ENCODE data around the gene ADAR. TPM values are rescaled to one million over a fixed set of nuclear protein-coding genes. Genes with fewer than 3 reads are reported as not detected.

Gene ADAR
- total and polyA plus RNA-seq, 2 of the 8 experiments (the other 6 are each of a cell fraction or from before 2014, with no cell fraction given) = 125 to 242 TPM

DNA sequence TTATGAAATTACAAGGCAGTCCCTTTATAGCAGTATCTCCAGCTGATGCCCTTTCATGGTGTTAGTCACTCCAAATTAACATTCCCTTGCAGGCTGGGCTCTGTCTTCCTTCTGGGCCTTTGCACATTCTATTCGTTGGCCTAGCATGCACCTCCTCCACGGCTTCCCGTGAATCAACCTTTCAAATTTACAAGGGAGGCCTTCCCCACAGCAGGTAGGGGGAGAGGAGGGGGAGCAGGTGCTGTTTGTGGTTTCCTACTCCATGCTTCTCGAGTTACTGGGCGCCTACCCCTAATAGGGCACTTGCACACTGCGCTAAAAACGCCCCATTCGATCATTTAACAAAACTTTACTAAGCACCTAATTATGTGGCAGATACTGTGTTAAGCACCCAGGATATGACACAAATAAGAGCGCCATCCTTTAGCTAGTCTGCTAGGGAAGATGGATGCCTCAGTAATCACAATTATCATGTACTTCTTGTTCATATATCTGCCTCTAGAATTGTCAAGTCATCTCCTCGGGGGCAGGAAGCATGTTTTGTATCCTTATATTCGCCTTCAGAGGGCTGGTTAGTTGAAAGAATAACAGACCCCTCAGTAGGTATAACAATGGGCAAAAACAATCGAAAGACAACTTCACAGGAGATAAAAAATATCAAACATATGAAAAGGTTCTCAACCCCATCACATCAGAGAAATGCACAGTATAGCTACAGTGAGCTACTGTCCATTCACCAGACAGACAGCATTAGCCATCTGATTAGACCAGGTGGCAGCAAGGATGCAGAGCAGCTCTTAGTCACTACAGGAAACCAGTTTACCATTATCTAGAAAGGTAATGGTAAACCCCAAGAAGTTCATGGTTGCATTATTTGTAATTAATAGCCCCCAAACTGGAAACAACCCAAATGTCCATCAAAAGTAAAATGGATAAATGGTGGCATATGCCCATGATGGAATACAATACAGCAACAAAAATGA, 1.7 kb upstream of the ADAR start (continued):
- TF ChIP-seq TAF1 (IDR thresholded peaks at IDR 0.05; ENCODE audit: low read depth, low read length) (0 out of 2 replicates have a peak, but pooled peaks have one; percentile 58), CREB1 (IDR thresholded peaks at IDR 0.05) (no peak), BACH1 (IDR thresholded peaks at IDR 0.05; ENCODE audit: low read length) (0 out of 2 replicates have a peak, but pooled peaks have one; percentile 22), EP300 (IDR thresholded peaks at IDR 0.05; ENCODE audit: borderline replicate concordance in 1 of 2, low read depth in 2 of 2, low read length in 2 of 2) (no peak), FOSL1 (IDR thresholded peaks at IDR 0.05; ENCODE audit: insufficient read depth, low read depth, low read length) (no peak), PHF8 (conservative IDR thresholded peaks at IDR 0.05; ENCODE audit: low read depth, low read length) (no peak), EGR1 (IDR thresholded peaks at IDR 0.05; ENCODE audit: borderline replicate concordance, low read depth, low read length) (no peak), POU5F1 (IDR thresholded peaks at IDR 0.05; ENCODE audit: low read depth, low read length) (no peak), MAFK (IDR thresholded peaks at IDR 0.05; ENCODE audit: low read depth, low read length) (no peak), SP1 (IDR thresholded peaks at IDR 0.05; ENCODE audit: low read depth, low read length) (peak; percentile 43; the same call in 1 of the 2 replicates), HDAC2 (IDR thresholded peaks at IDR 0.05; ENCODE audit: borderline replicate concordance in 1 of 2, low read depth in 2 of 2, low read length in 2 of 2) (peak; percentile 39 to 94; a peak in 3 of 4 replicates), RBBP5 (IDR thresholded peaks at IDR 0.05; ENCODE audit: borderline replicate concordance, low read depth, low read length) (no peak), JUND (IDR thresholded peaks at IDR 0.05; ENCODE audit: low read length) (peak; percentile 39; the same call in 1 of the 2 replicates), SRF (IDR thresholded peaks at IDR 0.05; ENCODE audit: low read depth, low read length) (0 out of 2 replicates have a peak, but pooled peaks have one; percentile 23), TCF12 (IDR thresholded peaks at IDR 0.05; ENCODE audit: low read depth, low read length) (no peak), KDM4A (IDR thresholded peaks at IDR 0.05; ENCODE audit: low read depth, low read length, severe bottlenecking) (no peak), SAP30 (IDR thresholded peaks at IDR 0.05; ENCODE audit: insufficient read depth, insufficient replicate concordance, low read length) (no peak), SIN3A (conservative IDR thresholded peaks at IDR 0.05 in 1 of 2, IDR thresholded peaks at IDR 0.05 in 1 of 2; ENCODE audit: low read depth in 1 of 2, low read length in 2 of 2) (peak; percentile 23 to 63; a peak in 1 of 4 replicates), NRF1 (IDR thresholded peaks at IDR 0.05; ENCODE audit: low read depth, low read length) (no peak)
- TF ChIP-seq, protein P1, sequence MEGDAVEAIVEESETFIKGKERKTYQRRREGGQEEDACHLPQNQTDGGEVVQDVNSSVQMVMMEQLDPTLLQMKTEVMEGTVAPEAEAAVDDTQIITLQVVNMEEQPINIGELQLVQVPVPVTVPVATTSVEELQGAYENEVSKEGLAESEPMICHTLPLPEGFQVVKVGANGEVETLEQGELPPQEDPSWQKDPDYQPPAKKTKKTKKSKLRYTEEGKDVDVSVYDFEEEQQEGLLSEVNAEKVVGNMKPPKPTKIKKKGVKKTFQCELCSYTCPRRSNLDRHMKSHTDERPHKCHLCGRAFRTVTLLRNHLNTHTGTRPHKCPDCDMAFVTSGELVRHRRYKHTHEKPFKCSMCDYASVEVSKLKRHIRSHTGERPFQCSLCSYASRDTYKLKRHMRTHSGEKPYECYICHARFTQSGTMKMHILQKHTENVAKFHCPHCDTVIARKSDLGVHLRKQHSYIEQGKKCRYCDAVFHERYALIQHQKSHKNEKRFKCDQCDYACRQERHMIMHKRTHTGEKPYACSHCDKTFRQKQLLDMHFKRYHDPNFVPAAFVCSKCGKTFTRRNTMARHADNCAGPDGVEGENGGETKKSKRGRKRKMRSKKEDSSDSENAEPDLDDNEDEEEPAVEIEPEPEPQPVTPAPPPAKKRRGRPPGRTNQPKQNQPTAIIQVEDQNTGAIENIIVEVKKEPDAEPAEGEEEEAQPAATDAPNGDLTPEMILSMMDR (IDR thresholded peaks at IDR 0.05; ENCODE audit: control extremely low read depth in 1 of 3, insufficient read depth in 1 of 3, low read depth in 1 of 3, low read length in 3 of 3) = no peak
